Caco-2 (cell line): ENCODE results near the gene TMEM237. TPM values are rescaled to one million over a fixed set of nuclear protein-coding genes. Genes with fewer than 3 reads are reported as not detected.
A peak's percentile ranks its signal among the peaks of the same experiment; 100 is the strongest.

Source experiments
- Bru-seq: library from RNA; stranded (reverse); fragments of 400-500 nt; gene quantifications from one replicate; lab custom pipeline; 2021; lab: Mats Ljungman, UMichigan
- BruChase-seq, 2 experiments: library from RNA; stranded (reverse); fragments of 400-500 nt; gene quantifications; one replicate each; lab custom pipeline; 2021; lab: Mats Ljungman, UMichigan
- BruUV-seq: library from RNA; stranded (reverse); fragments of 400-500 nt; replicated peaks from 2 replicates; lab custom pipeline; 2021; lab: Mats Ljungman, UMichigan
- CTCF ChIA-PET: fragments of 300-600 bp; sonication (Branson Sonifier 250); formaldehyde crosslinking; loops from one replicate; lab custom pipeline; 2022; ENCODE audit warnings: antibody characterized with exemption; lab: Charles Lee
- POLR2A ChIA-PET: fragments of 300-600 bp; sonication (Branson Sonifier 250); formaldehyde crosslinking; loops from one replicate; lab custom pipeline; 2022; ENCODE audit warnings: antibody characterized with exemption; lab: Charles Lee
- DNase-seq, 2 experiments: peaks; one replicate each; pipeline versions ENCODE4 v3.0.0 to v3.0.0-alpha.2; 2020 to 2022
- H3K27me3 ChIP-seq: replicated peaks from 2 replicates; pipeline ENCODE4 v1.6.0; 2011; ENCODE audit warnings: low read length; ENCODE audit not compliant: control insufficient read depth, insufficient read depth
- H3K36me3 ChIP-seq: 2 replicates; pipeline ENCODE4 v1.5.1; 2011; ENCODE audit warnings: low read length; ENCODE audit not compliant: control insufficient read depth, insufficient read depth
- H3K4me1 ChIP-seq: fragments of 250-450 bp; sonication (Bioruptor Pico); 2 replicates; pipeline ENCODE4 v1.5.1; 2020; ENCODE audit warnings: mild to moderate bottlenecking
- H3K4me3 ChIP-seq: 2 replicates; pipeline ENCODE4 v1.5.1; 2011; ENCODE audit warnings: low read depth, mild to moderate bottlenecking, control low read depth, low read length
- H3K9me3 ChIP-seq: fragments of 250-450 bp; sonication (Bioruptor Pico); 2 replicates; pipeline ENCODE4 v1.5.1; 2020; ENCODE audit warnings: mild to moderate bottlenecking, moderate library complexity
- H3K27ac Mint-ChIP-seq: one replicate; pipeline ENCODE4 v1.8.0; 2022; ENCODE audit warnings: mixed read lengths; ENCODE audit not compliant: unreplicated experiment
- H3K27me3 Mint-ChIP-seq: one replicate; pipeline ENCODE4 v1.8.0; 2022; ENCODE audit warnings: mixed read lengths; ENCODE audit not compliant: insufficient read depth, unreplicated experiment
- H3K36me3 Mint-ChIP-seq: one replicate; pipeline ENCODE4 v1.8.0; 2022; ENCODE audit warnings: mild to moderate bottlenecking, mixed read lengths; ENCODE audit not compliant: insufficient read depth, unreplicated experiment
- H3K4me1 Mint-ChIP-seq: one replicate; pipeline ENCODE4 v1.8.0; 2022; ENCODE audit warnings: low read depth, mixed read lengths; ENCODE audit not compliant: unreplicated experiment
- H3K4me3 Mint-ChIP-seq: one replicate; pipeline ENCODE4 v1.8.0; 2022; ENCODE audit warnings: mild to moderate bottlenecking, moderate library complexity, mixed read lengths; ENCODE audit not compliant: unreplicated experiment
- H3K9me3 Mint-ChIP-seq: one replicate; pipeline ENCODE4 v1.8.0; 2022; ENCODE audit warnings: mixed read lengths; ENCODE audit not compliant: unreplicated experiment
- CTCF ChIP-seq, 2 experiments: fragments of 200-600 bp in 1 of 2; IDR thresholded peaks; 1 replicate in 1 of 2; 2 replicates in 1 of 2; pipeline versions ENCODE4 v1.5.1 to v1.8.0; 2011 to 2022; ENCODE audit warnings: antibody characterized with exemption in 1 of 2, control low read depth in 1 of 2, inconsistent platforms in 1 of 2, low read depth in 1 of 2, low read length in 1 of 2, mild to moderate bottlenecking in 1 of 2, moderate library complexity in 1 of 2; ENCODE audit not compliant: insufficient read depth in 1 of 2, severe bottlenecking in 1 of 2, unreplicated experiment in 1 of 2
- intact Hi-C: fragments of 100-400 bp; cut with micrococcal nuclease; formaldehyde crosslinking; loops from one replicate; pipeline ENCODE4 v1.10.0; 2022; ENCODE audit not compliant: unreplicated experiment
- long read RNA-seq: library from polyadenylated mRNA; stranded (forward); transcript quantifications from one replicate; pipeline ENCODE4 v2.0.0, GENCODE V29; 2022
- total RNA-seq: library from RNA; stranded (reverse); gene quantifications from 2 replicates; pipeline ENCODE4 v1.2.3, GENCODE V29; 2022

Gene TMEM237
- total RNA-seq (21.1 and 26.5 TPM in 2 replicates), Bru-seq, nascent RNA (percentile 74 among the genes with signal in this experiment), BruChase-seq, experiment 1, labeled RNA remaining after a 2-hour chase (percentile 75 among the genes with signal in this experiment), BruChase-seq, experiment 2, labeled RNA remaining after a 6-hour chase (percentile 75 among the genes with signal in this experiment)
- long read RNA-seq, transcript TMEM237-213 (12 exons, 1,824 nt) = major isoform, 40 of 49 reads
- long read RNA-seq, partial matches to known transcripts = 1 of 49 reads
- long read RNA-seq, other reads (novel, unspliced or antisense) = 8 of 49 reads

DNA sequence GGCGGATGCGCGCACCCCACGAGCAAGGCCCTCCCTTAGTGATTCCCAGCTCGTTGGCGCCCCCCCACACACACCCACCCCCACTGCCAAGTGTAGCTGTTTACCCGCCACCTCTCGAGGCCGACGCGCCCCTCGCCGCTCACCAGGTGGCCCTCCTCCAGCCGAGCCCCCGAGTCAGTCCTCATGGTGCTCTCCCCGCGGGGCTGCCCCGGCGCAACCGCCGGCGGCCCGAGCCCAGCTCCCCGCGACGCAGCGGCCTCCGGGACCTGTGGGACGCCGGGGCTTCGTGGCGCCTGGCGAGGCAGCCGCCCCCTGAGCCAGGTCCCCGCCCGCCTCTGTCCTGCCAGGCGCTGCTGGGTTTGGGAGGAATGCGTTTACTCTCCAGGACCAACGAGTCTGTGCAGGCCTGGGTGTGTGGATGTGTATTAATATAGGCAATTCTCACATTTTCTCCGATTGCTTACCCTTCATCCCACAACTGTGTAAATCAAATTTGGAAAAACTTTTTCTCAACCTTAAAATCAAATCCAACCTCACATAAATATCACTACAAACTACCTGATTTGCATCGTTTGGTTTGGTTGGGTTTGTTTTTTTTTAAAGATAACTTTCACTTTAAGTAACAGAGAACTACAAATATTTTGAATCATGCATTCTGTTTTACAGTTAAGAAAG is at the start of gene TMEM237:
Gene TMEM237, minus strand, starts transcription at position 288 of the 675 bp plus-strand sequence. Its CDS starts 103 bp downstream, at position 185.
- peak; percentile 46 to 47 for DNase-seq
- peak within 1 kb of the TSS; percentile 64 for H3K4me3 ChIP-seq
- H3K4me1 ChIP-seq = no peaks in the 10 kb centered on the region
- H3K4me1 Mint-ChIP-seq = peaks cover 18% of the 10 kb centered on the region
- no peaks in the 10 kb centered on the region for H3K36me3 ChIP-seq
- H3K9me3 ChIP-seq = no peaks in the 10 kb centered on the region
- intact Hi-C loops = loop anchor here (2.0 to 10.0 kb wide), 3 partner anchors 193 to 409 kb away; partner anchors contain the start of genes STRADB and TRAK2
- H3K4me3 Mint-ChIP-seq = peak within 1 kb of the TSS; percentile 92
- H3K27ac Mint-ChIP-seq = peak within 1 kb of the TSS; percentile 97
- peaks cover 8% of the 10 kb centered on the region for H3K36me3 Mint-ChIP-seq
- no TSS peak for BruUV-seq
- CTCF ChIA-PET = interaction anchor here (1.5 kb wide), 1 partner anchor 191 kb away, joined by 3 read pairs; no protein-coding TSS in a partner anchor
- POLR2A ChIA-PET = interaction anchor here (0.6 kb wide), 1 partner anchor 192 kb away, joined by 5 read pairs; the partner anchor contains the start of gene TRAK2
- no peaks in the 10 kb centered on the region for H3K9me3 Mint-ChIP-seq
- no peaks in the 10 kb centered on the region for H3K27me3 Mint-ChIP-seq
- no peak for TF ChIP-seq CTCF (IDR thresholded peaks at IDR 0.05; ENCODE audit: insufficient read depth in 1 of 2, low read depth in 1 of 2, low read length in 1 of 2, severe bottlenecking in 1 of 2, unreplicated experiment in 1 of 2)
- no peaks in the 10 kb centered on the region for H3K27me3 ChIP-seq

GRCh38 chr2:201685156-201685555 is 41.9 kb upstream of the TMEM237 start:
- intact Hi-C loops = no loop called here
- no peaks in the 10 kb centered on the region for H3K27me3 ChIP-seq
- Mint-ChIP-seq H3K9me3 (no peaks in the 10 kb centered on the region), H3K27ac (no peak overlapping the region), H3K4me3 (no peak overlapping the region), H3K27me3 (peaks cover 9% of the 10 kb centered on the region), H3K4me1 (no peaks in the 10 kb centered on the region), H3K36me3 (no peaks in the 10 kb centered on the region)
- ChIA-PET CTCF (no interaction called here), POLR2A (interaction anchor here (0.6 kb wide), 1 partner anchor 350 kb away, joined by 3 read pairs; no protein-coding TSS in a partner anchor)
- no peak for TF ChIP-seq CTCF (IDR thresholded peaks at IDR 0.05; ENCODE audit: insufficient read depth in 1 of 2, low read depth in 1 of 2, low read length in 1 of 2, severe bottlenecking in 1 of 2, unreplicated experiment in 1 of 2)
- no peaks in the 10 kb centered on the region for H3K36me3 ChIP-seq
- no peaks in the 10 kb centered on the region for H3K9me3 ChIP-seq
- DNase-seq = no peak
- H3K4me1 ChIP-seq = no peaks in the 10 kb centered on the region
- H3K4me3 ChIP-seq = no peak overlapping the region
- no TSS peak for BruUV-seq

DNA sequence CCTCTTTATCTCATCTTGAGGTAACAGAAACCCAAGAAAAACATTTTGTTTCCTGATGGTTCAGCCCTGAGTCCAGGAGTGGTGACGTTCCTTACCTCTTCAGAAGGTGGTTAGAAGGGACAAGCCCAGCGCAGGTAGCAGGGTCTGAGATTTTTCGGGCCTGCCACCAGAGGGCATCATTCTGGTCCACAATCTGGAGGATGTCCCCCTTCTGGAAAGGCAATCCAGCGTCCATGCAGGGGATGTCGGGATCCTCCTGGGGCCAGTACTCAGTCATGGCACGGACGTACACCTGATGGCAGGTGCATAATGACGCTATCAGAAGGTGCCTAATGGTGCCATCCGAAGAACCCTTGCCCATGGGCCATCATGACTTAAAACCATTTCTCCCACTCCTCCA is 37.4 kb upstream of the TMEM237 start:
- no peaks in the 10 kb centered on the region for H3K9me3 Mint-ChIP-seq
- H3K36me3 Mint-ChIP-seq = no peaks in the 10 kb centered on the region
- no peak overlapping the region for H3K4me3 ChIP-seq
- no peaks in the 10 kb centered on the region for H3K9me3 ChIP-seq
- peaks cover 3% of the 10 kb centered on the region for H3K27me3 Mint-ChIP-seq
- intact Hi-C loops = loop anchor here (2.0 kb wide), 1 partner anchor 34 kb away; no protein-coding TSS in a partner anchor
- H3K4me3 Mint-ChIP-seq = no peak overlapping the region
- BruUV-seq = no TSS peak
- no peaks in the 10 kb centered on the region for H3K36me3 ChIP-seq
- no peak overlapping the region for H3K27ac Mint-ChIP-seq
- H3K4me1 ChIP-seq = no peaks in the 10 kb centered on the region
- no peaks in the 10 kb centered on the region for H3K4me1 Mint-ChIP-seq
- CTCF ChIA-PET = no interaction called here
- peak; percentile 54 to 66 for TF ChIP-seq CTCF (IDR thresholded peaks at IDR 0.05; ENCODE audit: insufficient read depth in 1 of 2, low read depth in 1 of 2, low read length in 1 of 2, severe bottlenecking in 1 of 2, unreplicated experiment in 1 of 2)
- POLR2A ChIA-PET = no interaction called here
- H3K27me3 ChIP-seq = no peaks in the 10 kb centered on the region
- DNase-seq = peak; percentile 56 to 61
